IPS-15b (cell line): Measurements from ENCODE around the gene RNF182.
"Not testable (repeated sequence)": the region's sequence is repeated elsewhere in the genome, so short reads cannot be mapped to it uniquely, and the experiment has no call there.

ENCODE experiments used
- H3K27me3 ChIP-seq: one replicate; pipeline ENCODE4 v1.6.1; 2013; ENCODE audit warnings: low read length; ENCODE audit not compliant: control insufficient read depth, insufficient read depth
- H3K36me3 ChIP-seq: one replicate; pipeline ENCODE4 v1.6.1; 2013; ENCODE audit warnings: low read length; ENCODE audit not compliant: control insufficient read depth, insufficient read depth
- H3K4me1 ChIP-seq: one replicate; pipeline ENCODE4 v1.6.1; 2013; ENCODE audit warnings: mild to moderate bottlenecking, low read length; ENCODE audit not compliant: control insufficient read depth, insufficient read depth
- H3K4me3 ChIP-seq: one replicate; pipeline ENCODE4 v1.5.1; 2013; ENCODE audit warnings: low read depth, low read length
- H3K9ac ChIP-seq: one replicate; pipeline ENCODE4 v1.6.1; 2013; ENCODE audit warnings: low read depth, mild to moderate bottlenecking, low read length
- H3K9me3 ChIP-seq: one replicate; pipeline ENCODE4 v1.6.1; 2013; ENCODE audit warnings: mild to moderate bottlenecking, low read length; ENCODE audit not compliant: control insufficient read depth, insufficient read depth

RNF182 gene, protein sequence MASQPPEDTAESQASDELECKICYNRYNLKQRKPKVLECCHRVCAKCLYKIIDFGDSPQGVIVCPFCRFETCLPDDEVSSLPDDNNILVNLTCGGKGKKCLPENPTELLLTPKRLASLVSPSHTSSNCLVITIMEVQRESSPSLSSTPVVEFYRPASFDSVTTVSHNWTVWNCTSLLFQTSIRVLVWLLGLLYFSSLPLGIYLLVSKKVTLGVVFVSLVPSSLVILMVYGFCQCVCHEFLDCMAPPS

DNA sequence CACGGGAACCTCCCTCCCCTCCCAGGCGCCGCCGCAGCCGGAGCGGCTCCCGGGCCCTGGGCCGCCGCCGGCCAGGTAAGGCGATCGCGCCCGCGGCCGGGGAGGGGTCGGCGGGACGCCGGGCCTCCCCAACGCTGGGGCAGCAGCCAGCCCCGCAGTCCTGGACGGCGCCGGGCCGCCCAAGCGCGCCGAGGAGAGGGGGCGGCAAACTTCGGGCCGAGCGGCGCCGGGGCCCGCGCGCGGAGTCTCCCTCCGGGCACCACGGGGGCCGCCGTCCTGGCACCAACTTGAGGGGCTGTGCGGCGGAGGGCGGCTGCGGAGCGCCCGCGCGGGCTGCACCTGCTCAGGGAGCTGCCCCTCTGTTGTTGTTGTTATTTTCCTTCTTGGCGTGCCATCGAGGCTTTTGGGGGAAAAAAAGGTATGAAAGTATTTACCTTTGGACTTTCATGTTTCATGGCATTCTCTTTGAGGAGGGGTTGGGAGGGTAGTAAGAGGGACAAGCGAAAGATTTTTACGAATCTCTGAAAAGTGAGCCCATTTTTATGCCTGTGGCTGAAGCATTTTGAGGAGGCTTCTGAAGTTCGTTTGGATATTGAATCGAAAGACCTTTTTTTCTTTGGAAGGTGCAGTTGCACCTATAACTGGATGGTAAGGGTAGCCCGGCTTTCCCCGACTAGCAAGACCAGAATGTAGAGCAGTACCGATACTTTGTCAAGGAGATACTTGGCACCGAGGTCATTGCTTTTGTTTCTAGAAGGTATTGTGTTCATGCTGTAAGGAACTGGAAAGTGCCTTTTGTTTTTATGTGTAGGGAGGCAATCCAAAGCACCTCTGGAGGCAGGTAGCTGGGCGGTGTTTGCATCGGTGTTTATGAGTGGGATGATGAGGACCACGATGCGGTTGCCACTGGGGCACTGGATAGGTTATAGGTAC, at the start of gene RNF182:
RNF182 (plus strand) TSS at position 4 of the 933 bp plus-strand sequence. CDS start 52,168 bp downstream, outside the sequence.
- H3K36me3 ChIP-seq = no peaks in the 10 kb centered on the region
- H3K9ac ChIP-seq = peak within 1 kb of the TSS; percentile 51
- peaks cover 4% of the 10 kb centered on the region for H3K4me1 ChIP-seq
- H3K27me3 ChIP-seq = peaks cover 38% of the 10 kb centered on the region
- H3K4me3 ChIP-seq = peak within 1 kb of the TSS; percentile 91
- no peaks in the 10 kb centered on the region for H3K9me3 ChIP-seq

DNA sequence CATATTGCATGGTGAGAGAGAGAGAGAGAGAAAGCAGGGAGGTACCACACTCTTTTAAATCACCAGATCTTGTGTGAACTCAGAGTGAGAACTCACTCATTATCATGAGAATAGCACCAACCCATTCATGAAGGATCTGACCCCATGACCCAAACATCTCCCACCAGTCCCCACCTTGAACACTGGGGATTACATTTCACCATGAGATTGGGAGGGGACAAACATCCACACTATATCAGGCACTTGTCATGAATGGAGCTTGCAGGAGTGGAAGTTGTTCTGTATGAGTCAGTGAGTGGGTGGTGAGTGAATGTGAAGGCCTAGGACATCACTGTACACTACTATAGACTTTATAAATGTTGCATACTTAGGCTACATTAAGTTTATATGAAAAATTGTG, 47.7 kb upstream of the RNF182 start:
- peaks cover 4% of the 10 kb centered on the region for H3K4me1 ChIP-seq
- H3K4me3 ChIP-seq = no peak overlapping the region
- H3K9ac ChIP-seq = no peak overlapping the region
- peaks cover 21% of the 10 kb centered on the region for H3K27me3 ChIP-seq
- no peaks in the 10 kb centered on the region for H3K9me3 ChIP-seq
- no peaks in the 10 kb centered on the region for H3K36me3 ChIP-seq

DNA sequence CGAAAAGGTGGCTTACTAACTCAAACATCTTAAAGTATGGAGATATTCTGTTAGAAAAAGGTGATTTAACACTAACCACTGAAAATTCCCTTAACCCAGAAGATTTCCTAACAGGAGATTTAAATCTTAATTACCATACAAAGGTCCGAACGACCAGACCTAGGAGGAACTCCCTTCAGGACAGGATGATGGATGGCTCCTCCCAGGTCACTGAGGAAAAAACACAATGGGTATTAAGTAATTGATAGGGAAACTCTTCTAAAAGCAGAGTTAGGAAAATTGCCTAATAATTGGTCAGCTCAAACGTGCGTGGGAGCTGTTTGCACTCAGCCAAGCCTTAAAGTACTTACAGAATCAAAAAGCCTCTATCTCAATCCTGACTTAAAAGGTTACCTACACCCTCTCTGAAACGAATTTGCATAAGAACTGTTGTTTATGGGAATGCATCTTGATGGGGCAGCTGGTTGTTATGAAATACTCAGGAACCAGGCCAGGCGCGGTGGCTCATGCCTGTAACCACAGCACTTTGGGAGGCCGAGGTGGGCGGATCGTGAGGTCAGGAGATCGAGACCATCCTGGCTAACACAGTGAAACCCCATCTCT, 44.6 kb upstream of the RNF182 start:
- H3K27me3 ChIP-seq, H3K9ac ChIP-seq, H3K4me1 ChIP-seq, H3K36me3 ChIP-seq, H3K4me3 ChIP-seq, H3K9me3 ChIP-seq: not testable (repeated sequence)

DNA sequence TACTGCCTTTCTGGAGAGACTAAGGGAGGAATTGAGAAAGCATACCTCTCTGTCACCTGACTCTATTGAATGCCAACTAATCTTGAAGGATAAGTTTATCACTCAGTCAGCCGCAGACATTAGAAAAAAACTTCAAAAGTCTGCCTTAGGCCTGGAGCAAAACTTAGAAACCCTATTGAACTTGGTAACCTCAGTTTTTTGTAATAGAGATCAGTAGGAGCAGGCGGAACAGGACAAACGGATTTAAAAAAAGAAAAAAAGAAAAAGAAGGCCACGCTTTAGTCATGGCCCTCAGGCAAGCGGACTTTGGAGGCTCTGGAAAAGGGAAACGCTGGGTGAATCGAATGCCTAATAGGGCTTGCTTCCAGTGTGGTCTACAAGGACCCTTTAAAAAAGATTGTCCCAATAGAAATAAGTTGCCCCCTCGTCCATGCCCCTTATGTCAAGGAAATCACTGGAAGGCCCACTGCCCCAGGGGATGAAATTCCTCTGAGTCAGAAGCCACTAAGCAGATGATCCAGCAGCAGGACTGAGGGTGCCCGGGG, 43.1 kb upstream of the RNF182 start:
- H3K4me3 ChIP-seq = no peak overlapping the region
- no peaks in the 10 kb centered on the region for H3K36me3 ChIP-seq
- H3K4me1 ChIP-seq = no peaks in the 10 kb centered on the region
- no peaks in the 10 kb centered on the region for H3K27me3 ChIP-seq
- H3K9ac ChIP-seq = no peak overlapping the region
- no peaks in the 10 kb centered on the region for H3K9me3 ChIP-seq

DNA sequence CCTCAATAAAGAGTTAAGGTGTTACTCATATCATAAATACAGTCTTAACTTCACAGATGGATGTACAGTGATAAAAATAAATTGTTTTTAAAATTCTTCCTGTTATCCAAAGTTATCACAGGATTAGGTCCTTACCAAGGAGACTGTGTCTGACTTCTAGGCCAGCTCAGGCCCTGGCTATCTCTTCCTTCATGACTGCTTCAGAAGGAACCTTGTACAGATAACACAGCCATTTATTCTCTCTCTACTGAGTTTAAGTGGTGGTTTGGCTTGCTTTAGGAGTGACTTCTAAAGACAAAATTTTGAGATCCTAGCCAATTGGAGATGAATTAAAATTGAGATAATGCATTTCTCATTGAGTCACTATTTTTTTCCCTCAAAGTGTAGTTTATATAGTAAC, 40.8 kb upstream of the RNF182 start:
- no peaks in the 10 kb centered on the region for H3K4me1 ChIP-seq
- H3K4me3 ChIP-seq = no peak overlapping the region
- no peaks in the 10 kb centered on the region for H3K9me3 ChIP-seq
- no peak overlapping the region for H3K9ac ChIP-seq
- H3K27me3 ChIP-seq = no peaks in the 10 kb centered on the region
- no peaks in the 10 kb centered on the region for H3K36me3 ChIP-seq

DNA sequence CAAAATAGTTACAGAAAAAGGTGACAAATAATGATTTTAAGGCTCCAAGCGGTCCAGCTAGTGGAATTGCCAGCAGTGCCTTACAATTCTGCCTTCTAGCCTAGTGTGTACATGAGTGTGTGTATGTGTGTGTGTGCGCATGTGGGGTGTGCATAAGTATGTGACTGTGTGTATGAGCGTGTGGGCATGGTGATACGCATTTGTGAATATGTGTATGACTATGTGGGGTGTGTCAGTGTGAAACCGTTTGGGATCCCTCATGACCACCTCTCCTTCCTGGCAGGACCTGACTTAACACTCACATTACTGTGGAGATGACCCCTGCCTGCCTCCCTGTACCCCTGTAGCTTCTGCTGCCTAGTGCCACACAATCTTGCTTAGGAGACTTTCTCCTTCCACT, 40.4 kb upstream of the RNF182 start:
- no peak overlapping the region for H3K4me3 ChIP-seq
- no peaks in the 10 kb centered on the region for H3K4me1 ChIP-seq
- H3K9me3 ChIP-seq = no peaks in the 10 kb centered on the region
- no peak overlapping the region for H3K9ac ChIP-seq
- no peaks in the 10 kb centered on the region for H3K27me3 ChIP-seq
- H3K36me3 ChIP-seq = no peaks in the 10 kb centered on the region

DNA sequence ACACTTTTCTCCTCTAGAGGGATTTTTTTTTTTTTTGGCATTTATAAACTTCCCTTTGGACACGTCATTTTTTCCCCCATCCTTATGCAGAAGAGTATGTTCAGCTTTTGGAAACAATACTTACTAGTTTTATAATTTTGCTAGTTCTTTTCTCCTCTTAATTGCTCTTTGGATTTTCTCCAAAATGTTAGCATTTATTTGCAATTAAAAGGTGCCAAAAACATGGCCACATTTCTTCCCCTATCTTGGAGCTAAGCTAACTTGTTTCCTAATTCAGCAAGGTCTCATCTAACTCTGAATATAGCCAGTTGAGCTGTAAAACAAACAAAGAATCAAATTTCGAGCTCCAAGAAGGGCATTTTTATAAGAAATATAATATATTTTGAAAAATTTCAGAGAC, 39.2 kb upstream of the RNF182 start:
- Histone ChIP-seq H3K27me3 (no peaks in the 10 kb centered on the region), H3K36me3 (no peaks in the 10 kb centered on the region), H3K9me3 (no peaks in the 10 kb centered on the region), H3K9ac (no peak overlapping the region), H3K4me3 (no peak overlapping the region), H3K4me1 (no peaks in the 10 kb centered on the region)

DNA sequence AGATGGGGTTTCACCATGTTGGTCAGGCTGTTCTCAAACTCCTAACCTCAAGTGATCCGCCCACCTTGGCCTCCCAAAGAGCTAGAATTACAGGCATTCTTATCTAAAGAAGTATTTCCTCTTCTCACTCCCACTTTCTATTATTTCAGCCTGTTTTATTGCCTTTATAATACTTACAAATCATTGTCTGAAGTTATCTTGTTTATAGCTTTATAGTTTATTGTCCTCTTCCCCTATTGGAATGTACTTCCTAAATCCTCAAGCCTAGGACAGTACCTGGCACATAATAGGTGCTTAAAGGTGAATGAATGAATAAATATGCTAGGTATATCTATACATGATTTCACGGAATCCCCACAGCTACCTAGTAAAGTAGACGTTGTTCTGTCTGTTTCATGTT, 37.8 kb upstream of the RNF182 start:
- H3K9me3 ChIP-seq = no peaks in the 10 kb centered on the region
- H3K9ac ChIP-seq = no peak overlapping the region
- H3K27me3 ChIP-seq = no peaks in the 10 kb centered on the region
- H3K4me3 ChIP-seq = no peak overlapping the region
- no peaks in the 10 kb centered on the region for H3K4me1 ChIP-seq
- no peaks in the 10 kb centered on the region for H3K36me3 ChIP-seq

DNA sequence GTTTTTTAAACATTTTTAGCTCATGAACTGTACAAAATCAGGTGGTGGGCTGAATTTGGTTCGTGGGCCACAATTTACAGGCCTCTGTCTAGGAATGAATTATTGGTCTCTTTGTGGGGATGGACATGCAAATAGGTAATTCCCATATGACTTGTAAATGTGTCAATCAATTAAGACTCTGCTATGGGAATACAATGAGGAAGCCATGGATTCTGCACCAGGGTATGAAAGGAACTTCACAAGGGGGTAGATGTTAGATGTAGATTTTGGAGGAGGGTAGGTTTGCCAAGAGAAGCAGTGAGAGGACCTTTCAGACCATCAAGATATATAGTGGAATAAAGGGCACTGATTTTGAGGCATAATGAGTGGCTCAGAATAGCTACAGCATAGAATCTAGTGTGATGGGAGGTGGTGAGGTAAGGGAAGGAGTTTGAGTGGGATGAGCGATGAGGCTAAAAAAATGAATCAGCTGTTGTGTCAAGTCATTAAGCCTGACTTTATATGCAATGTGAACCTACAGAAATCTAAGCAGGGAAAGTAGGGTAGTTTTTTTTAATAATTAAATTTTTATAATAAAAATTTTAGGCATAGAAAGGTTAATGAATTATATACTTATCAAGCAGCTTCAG, 32.6 kb upstream of the RNF182 start:
- Histone ChIP-seq H3K4me3 (no peak overlapping the region), H3K36me3 (no peaks in the 10 kb centered on the region), H3K4me1 (no peaks in the 10 kb centered on the region), H3K9ac (no peak overlapping the region), H3K27me3 (no peaks in the 10 kb centered on the region), H3K9me3 (no peaks in the 10 kb centered on the region)

DNA sequence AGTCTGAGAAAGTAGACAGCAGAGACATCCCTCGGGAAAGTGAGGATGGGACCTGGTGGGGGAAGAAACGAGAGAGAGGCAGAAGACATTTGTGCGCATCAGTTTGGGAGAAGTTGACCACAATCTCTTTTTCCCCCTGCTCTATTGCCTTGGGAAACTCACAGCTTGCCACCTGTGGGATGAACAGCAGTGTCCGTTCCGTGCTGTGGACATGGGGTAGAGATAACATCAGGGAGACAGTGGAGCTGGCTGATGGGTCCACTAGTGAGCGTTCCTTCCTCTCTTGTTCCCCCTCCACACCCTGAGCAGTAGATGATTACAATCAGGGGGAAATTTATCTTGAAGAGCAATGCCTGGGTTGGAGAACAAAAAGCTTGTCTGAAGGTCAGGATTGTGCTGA, 21.8 kb upstream of the RNF182 start:
- H3K4me1 ChIP-seq = no peaks in the 10 kb centered on the region
- no peaks in the 10 kb centered on the region for H3K9me3 ChIP-seq
- H3K9ac ChIP-seq = no peak overlapping the region
- no peaks in the 10 kb centered on the region for H3K36me3 ChIP-seq
- H3K4me3 ChIP-seq = no peak overlapping the region
- H3K27me3 ChIP-seq = no peaks in the 10 kb centered on the region

DNA sequence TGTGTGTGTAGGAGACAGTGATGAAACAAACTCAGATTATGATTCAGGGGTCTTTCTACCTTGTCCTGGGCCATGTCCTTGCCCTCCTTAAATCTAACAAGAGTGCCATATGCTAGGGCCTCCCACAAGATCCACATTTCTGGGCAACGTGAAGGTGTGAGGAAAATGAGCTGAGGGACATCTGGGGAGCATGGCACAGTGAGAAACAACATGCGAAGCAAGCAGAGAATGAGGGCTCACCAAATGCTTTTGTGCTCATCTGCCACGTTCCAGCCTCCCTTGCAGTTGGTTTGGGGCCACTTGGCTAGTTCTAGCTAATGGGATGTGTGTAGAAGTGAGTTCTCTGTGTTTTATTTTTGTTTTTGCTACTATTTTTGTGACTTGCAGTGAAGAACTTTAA, 21.4 kb upstream of the RNF182 start:
- Histone ChIP-seq H3K9me3 (no peaks in the 10 kb centered on the region), H3K4me1 (no peaks in the 10 kb centered on the region)

More for the DNA sequence above, 21.4 kb upstream of the RNF182 start:
- no peaks in the 10 kb centered on the region for H3K27me3 ChIP-seq
- H3K9ac ChIP-seq = no peak overlapping the region
- H3K4me3 ChIP-seq = no peak overlapping the region
- no peaks in the 10 kb centered on the region for H3K36me3 ChIP-seq
